DND-41 (cell line): ENCODE measurements around the gene CLDN10.

Experiments used
- ATAC-seq: fragments of 200-7000 bp; cut with Tn5 transposase; 3 replicates; pipeline ENCODE4 v1.9.1; 2021; ENCODE audit warnings: low read depth; ENCODE audit not compliant: insufficient read depth
- DNase-seq: peaks from one replicate; pipeline ENCODE4 v3.0.0-alpha.2; 2020
- H2AFZ ChIP-seq: 2 replicates; pipeline ENCODE4 v1.6.0; 2012; ENCODE audit warnings: low read depth, low read length
- H3K27ac ChIP-seq: 2 replicates; pipeline ENCODE4 v1.5.1; 2012; ENCODE audit warnings: low read length, inconsistent platforms
- H3K27me3 ChIP-seq: fragments of 200-600 bp; sonication (generic); 2 replicates; pipeline ENCODE4 v1.6.0; 2012; ENCODE audit warnings: low read length, mild to moderate bottlenecking, inconsistent platforms; ENCODE audit not compliant: insufficient read depth, poor library complexity
- H3K36me3 ChIP-seq: 2 replicates; pipeline ENCODE4 v1.5.1; 2012; ENCODE audit warnings: low read length, inconsistent platforms; ENCODE audit not compliant: insufficient read depth
- H3K4me1 ChIP-seq: 2 replicates; pipeline ENCODE4 v1.5.1; 2012; ENCODE audit warnings: mild to moderate bottlenecking, low read length; ENCODE audit not compliant: insufficient read depth
- H3K4me2 ChIP-seq: 2 replicates; pipeline ENCODE4 v1.6.0; 2012; ENCODE audit warnings: mild to moderate bottlenecking, moderate library complexity, low read length, inconsistent platforms; ENCODE audit not compliant: insufficient read depth
- H3K4me3 ChIP-seq, 2 experiments: fragments of 200-600 bp in 1 of 2; shearing (Covaris generic) in 1 of 2; 2 replicates each; pipeline ENCODE4 v1.5.1; 2012 to 2016; ENCODE audit warnings: inconsistent platforms in 2 of 2, low read length in 2 of 2, mild to moderate bottlenecking in 2 of 2, low read depth in 1 of 2, moderate library complexity in 1 of 2
- H3K79me2 ChIP-seq: 2 replicates; pipeline ENCODE4 v1.6.0; 2012; ENCODE audit warnings: low read length, inconsistent platforms; ENCODE audit not compliant: insufficient read depth
- H3K9ac ChIP-seq: 2 replicates; pipeline ENCODE4 v1.6.0; 2012; ENCODE audit warnings: low read depth, mild to moderate bottlenecking, inconsistent platforms, low read length, moderate library complexity
- H3K9me3 ChIP-seq: 2 replicates; pipeline ENCODE4 v1.5.1; 2012; ENCODE audit warnings: low read length, moderate library complexity, mild to moderate bottlenecking, inconsistent platforms; ENCODE audit not compliant: insufficient read depth, severe bottlenecking
- H4K20me1 ChIP-seq: 2 replicates; pipeline ENCODE4 v1.6.0; 2012; ENCODE audit warnings: low read length; ENCODE audit not compliant: insufficient read depth
- CTCF ChIP-seq: IDR thresholded peaks from 2 replicates; pipeline ENCODE4 v1.5.1; 2012; ENCODE audit warnings: borderline replicate concordance, low read length, moderate library complexity, mild to moderate bottlenecking; ENCODE audit not compliant: poor library complexity, severe bottlenecking; ENCODE audit errors: extremely low read depth
- EZH2 ChIP-seq: IDR thresholded peaks from 3 replicates; pipeline ENCODE4 v1.6.1; 2012; ENCODE audit warnings: borderline replicate concordance, low read depth, mild to moderate bottlenecking, moderate library complexity, low read length, inconsistent platforms; ENCODE audit not compliant: severe bottlenecking

The CLDN10 gene

GRCh38 chr13:95541911-95542474, 10.5 kb upstream of the CLDN10 start:
- DNase-seq (no peak), ATAC-seq (no peak)
- Histone ChIP-seq H3K4me2 (no peak overlapping the region), H3K9ac (no peak overlapping the region), H2AFZ (no peak overlapping the region), H3K36me3 (no peaks in the 10 kb centered on the region), H3K27ac (no peak overlapping the region), H3K9me3 (no peaks in the 10 kb centered on the region), H3K79me2 (no peaks in the 10 kb centered on the region), H3K4me3 (no peak overlapping the region), H3K4me1 (no peaks in the 10 kb centered on the region), H3K27me3 (peaks cover 3% of the 10 kb centered on the region), H4K20me1 (no peaks in the 10 kb centered on the region)
- TF ChIP-seq EZH2 = no peak
- no peak for TF ChIP-seq CTCF

- H4K20me1 ChIP-seq = no peaks in the 10 kb centered on the region
- no peak for DNase-seq
- H3K9me3 ChIP-seq = no peaks in the 10 kb centered on the region
- TF ChIP-seq EZH2 (no peak), CTCF (no peak)
- H3K9ac ChIP-seq = no peak overlapping the region
- ATAC-seq = no peak
- no peak overlapping the region for H2AFZ ChIP-seq
- no peak overlapping the region for H3K4me2 ChIP-seq
- H3K36me3 ChIP-seq = no peaks in the 10 kb centered on the region
- no peak overlapping the region for H3K4me3 ChIP-seq
- H3K27ac ChIP-seq = no peak overlapping the region
- H3K4me1 ChIP-seq = no peaks in the 10 kb centered on the region
- peaks cover 3% of the 10 kb centered on the region for H3K27me3 ChIP-seq
- H3K79me2 ChIP-seq = no peaks in the 10 kb centered on the region
These were observed 8.2 kb upstream of the CLDN10 start for GRCh38 chr13:95544293-95544692.

- no peaks in the 10 kb centered on the region for H4K20me1 ChIP-seq
- no peak overlapping the region for H2AFZ ChIP-seq
- no peak overlapping the region for H3K27ac ChIP-seq
- H3K36me3 ChIP-seq = no peaks in the 10 kb centered on the region
- H3K4me2 ChIP-seq = no peak overlapping the region
- ATAC-seq (no peak), DNase-seq (no peak)
- TF ChIP-seq EZH2 (no peak), CTCF (no peak)
- peaks cover 3% of the 10 kb centered on the region for H3K27me3 ChIP-seq
- no peaks in the 10 kb centered on the region for H3K4me1 ChIP-seq
- no peaks in the 10 kb centered on the region for H3K9me3 ChIP-seq
- H3K4me3 ChIP-seq = no peak overlapping the region
- no peaks in the 10 kb centered on the region for H3K79me2 ChIP-seq
- H3K9ac ChIP-seq = no peak overlapping the region
These were observed 5.6 kb upstream of the CLDN10 start for GRCh38 chr13:95546919-95547318.

GRCh38 chr13:95547531-95548167, 4.9 kb upstream of the CLDN10 start:
- no peaks in the 10 kb centered on the region for H3K4me1 ChIP-seq
- no peak overlapping the region for H2AFZ ChIP-seq
- H3K36me3 ChIP-seq = no peaks in the 10 kb centered on the region
- peaks cover 3% of the 10 kb centered on the region for H3K27me3 ChIP-seq
- no peak overlapping the region for H3K9ac ChIP-seq
- no peak overlapping the region for H3K27ac ChIP-seq
- H3K79me2 ChIP-seq = no peaks in the 10 kb centered on the region
- no peak for DNase-seq
- H4K20me1 ChIP-seq = no peaks in the 10 kb centered on the region
- H3K4me3 ChIP-seq = no peak overlapping the region
- H3K4me2 ChIP-seq = no peak overlapping the region
- TF ChIP-seq EZH2 = no peak
- no peak for TF ChIP-seq CTCF
- no peaks in the 10 kb centered on the region for H3K9me3 ChIP-seq
- no peak for ATAC-seq
